Heart left ventricle (tissue), 16 donors: ENCODE measurements around the gene CYP46A1. TPM values are rescaled to one million over a fixed set of nuclear protein-coding genes. Genes with fewer than 3 reads are reported as not detected.

Source experiments
- ATAC-seq, 4 donors: fragments of 200-7000 bp; cut with Tn5 transposase; one replicate each; pipeline ENCODE4 v1.9.1; 2020 to 2022; ENCODE audit warnings: moderate library complexity in 4 of 4, mild to moderate bottlenecking in 3 of 4, moderate number of reproducible peaks in 1 of 4
- DNase-seq, 5 donors: peaks; one replicate each; pipeline ENCODE4 v3.0.0-alpha.2; 2020
- H3K27ac ChIP-seq, 12 donors: fragments of 200-600 bp; sonication (generic) in 4 of 12; one replicate each; pipeline versions ENCODE4 v1.5.0 to v1.8.0; 2016 to 2022; ENCODE audit warnings: mild to moderate bottlenecking in 2 of 12
- H3K27me3 ChIP-seq, 9 donors: fragments of 200-600 bp; sonication (generic) in 2 of 9; one replicate each; pipeline versions ENCODE4 v1.5.1 to v1.8.0; 2016 to 2022; ENCODE audit warnings: mild to moderate bottlenecking in 3 of 9
- H3K36me3 ChIP-seq, 9 donors: fragments of 200-600 bp; sonication (generic) in 2 of 9; one replicate each; pipeline versions ENCODE4 v1.5.0 to v1.8.0; 2018 to 2022; ENCODE audit warnings: mild to moderate bottlenecking in 2 of 9
- H3K4me1 ChIP-seq, 12 donors: fragments of 200-600 bp; sonication (generic) in 4 of 12; one replicate each; pipeline versions ENCODE4 v1.5.0 to v1.8.0; 2016 to 2022; ENCODE audit warnings: mild to moderate bottlenecking in 3 of 12
- H3K4me3 ChIP-seq, 12 donors: fragments of 200-600 bp; sonication (generic) in 4 of 12; one replicate each; pipeline versions ENCODE4 v1.5.0 to v1.8.0; 2017 to 2022; ENCODE audit warnings: mild to moderate bottlenecking in 9 of 12, moderate library complexity in 4 of 12
- H3K9me3 ChIP-seq, 12 donors: fragments of 200-600 bp; sonication (generic) in 4 of 12; one replicate each; pipeline versions ENCODE4 v1.5.0 to v1.8.0; 2016 to 2022; ENCODE audit warnings: mild to moderate bottlenecking in 1 of 12
- CTCF ChIP-seq, 12 donors: fragments of 200-600 bp; sonication (generic) in 4 of 12; IDR thresholded peaks; one replicate each; pipeline versions ENCODE4 v1.5.0 to v1.8.0; 2018 to 2022; ENCODE audit warnings: antibody characterized with exemption in 12 of 12, mild to moderate bottlenecking in 5 of 12
- POLR2A ChIP-seq, 2 donors: fragments of 450-650 bp; IDR thresholded peaks; one replicate each; pipeline ENCODE4 v1.6.1; 2017; ENCODE audit warnings: antibody characterized with exemption in 2 of 2, mild to moderate bottlenecking in 2 of 2, moderate library complexity in 2 of 2
- WGBS, 4 donors: extraction: QIAGEN DNeasy Blood & Tissue Kit in 2 of 4; methylation state at CpG; one replicate each; pipeline versions ENCODE4 v1.1.5 to v1.1.7; 2013 to 2018; 5-methylcytosine and 5-hydroxymethylcytosine counted together
- intact Hi-C, 10 donors: fragments of 100-400 bp; cut with DNase I; formaldehyde crosslinking; loops; one replicate each; pipeline versions ENCODE4 v1.11.1 to v1.14.2; 2022
- polyA plus RNA-seq, 2 donors: library from polyadenylated mRNA; stranded (reverse); fragments of 200-250 nt; gene quantifications; one replicate each; pipeline ENCODE4 v1.2.3, GENCODE V29; 2013
- total RNA-seq, 9 donors: library from RNA; depleted of rRNA in 2 of 9; stranded (reverse); fragments of >200 nt in 2 of 9; fragmentation: NEBNext Ultra II Directional in 3 of 9; extraction: Animal tissue kit (Norgen Biotek cat#: 25700) in 3 of 9; gene quantifications; one replicate each; pipeline versions ENCODE4 v1.1.0 to v1.2.4, GENCODE V29; 2016 to 2023
- donor health status: ischemic (EF 13 %, LVEDD 7.1; RV severe dilation, severe dysfunction).
- donor health status: healthy with polysubstance abuse.
- donor health status: DM: no; HTN: yes; CAD: no.
- donor health status: DM: no; HTN: no; CAD: no.
- donor health status: ischemic (EF 25% LVEDD 6.9; RV normal size, moderate dysfunction).
- donor health status: ischemic (EF 25% LVEDD 5.7; RV mildly dilated, moderate dysfunction).
- donor health status: healthy.
- donor health status: DM: yes; HTN: yes; CAD: no.
- donor health status: ischemic (EF 35%, LVEDD 5.7; RV mildly dilated, moderate dysfunction).
- donor health status: nonischemic (EF 11% LVEDD 7.7; RV severe dilation, severe dysfunction).
- donor health status: DM: yes; HTN: yes; CAD: no.
- donor health status: PGD.
- donor health status: ischemic (EF 29% LVEDD 5.4; RV normal size, mild dysfunction).
- donor health status: nonischemic (EF 23%, LVEDD 6.1; RV moderate dilation, normal function).

CYP46A1 gene
- total and polyA plus RNA-seq, 11 donors, result 1.5 to 8.0 (median 3.4) TPM

GRCh38 chr14:99751539-99752485 is 67.7 kb downstream of the CYP46A1 start:
- no peaks in the 10 kb centered on the region for H3K9me3 ChIP-seq
- H3K36me3 ChIP-seq, result no peaks in the 10 kb centered on the region
- no peak for DNase-seq
- WGBS, 4 donors, result 59 to 64% (median 62%) methylated on average over 25 of the region's 25 CpGs
- no peak overlapping the region for H3K4me3 ChIP-seq
- intact Hi-C loops, result no loop called here
- no peak for TF ChIP-seq POLR2A (IDR thresholded peaks at IDR 0.05)
- TF ChIP-seq CTCF (IDR thresholded peaks at IDR 0.05), result no peak
- H3K4me1 ChIP-seq, result peaks cover 18 to 93% (median 58%) of the 10 kb centered on the region in 12 donors
- H3K27ac ChIP-seq, result peak overlapping the region in 9 of 12 donors; percentile 8 to 77 (median 56)
- no peak for ATAC-seq
- no peaks in the 10 kb centered on the region for H3K27me3 ChIP-seq

- TF ChIP-seq CTCF (IDR thresholded peaks at IDR 0.05) (no peak), POLR2A (IDR thresholded peaks at IDR 0.05) (no peak)
- no peak for DNase-seq
- 50 to 58% (median 57%) methylated on average over 9 of the region's 9 CpGs for WGBS, 4 donors
- ATAC-seq, result peak in 1 of 4 donors; percentile 10
- H3K36me3 ChIP-seq, result no peaks in the 10 kb centered on the region
- H3K27ac ChIP-seq, result peak overlapping the region in 10 of 12 donors; percentile 8 to 77 (median 53)
- intact Hi-C loops, result no loop called here
- no peak overlapping the region for H3K4me3 ChIP-seq
- peaks cover 18 to 86% (median 53%) of the 10 kb centered on the region in 12 donors for H3K4me1 ChIP-seq
- H3K27me3 ChIP-seq, result no peaks in the 10 kb centered on the region
- H3K9me3 ChIP-seq, result no peaks in the 10 kb centered on the region
Measured at GRCh38 chr14:99752486-99753121, 68.5 kb downstream of the CYP46A1 start.

- 60 to 83% (median 75%) methylated on average over 13 to 16 of the region's 16 CpGs for WGBS, 4 donors
- peak overlapping the region in 7 of 12 donors; percentile 20 to 77 (median 47) for H3K27ac ChIP-seq
Measured at GRCh38 chr14:99753225-99754140, 69.4 kb downstream of the CYP46A1 start.

More at GRCh38 chr14:99753225-99754140, 69.4 kb downstream of the CYP46A1 start:
- peaks cover 18 to 84% (median 50%) of the 10 kb centered on the region in 12 donors for H3K4me1 ChIP-seq
- DNase-seq (no peak), ATAC-seq (no peak)
- no peaks in the 10 kb centered on the region for H3K36me3 ChIP-seq
- intact Hi-C loops, result no loop called here
- no peak overlapping the region for H3K4me3 ChIP-seq
- no peaks in the 10 kb centered on the region for H3K9me3 ChIP-seq
- no peaks in the 10 kb centered on the region for H3K27me3 ChIP-seq
- no peak for TF ChIP-seq CTCF (IDR thresholded peaks at IDR 0.05)
- no peak for TF ChIP-seq POLR2A (IDR thresholded peaks at IDR 0.05)
